DMS 273 treated with DMSO at 0.1 percent for 48 hours (cell line): ENCODE measurements around the gene RCHY1.
"Not testable (repeated sequence)": the region's sequence is repeated elsewhere in the genome, so short reads cannot be mapped to it uniquely, and the experiment has no call there.

ENCODE experiments used
- DNase-seq: peaks from one replicate; lab custom pipeline; 2025; lab: John Stamatoyannopoulos, UW

The RCHY1 gene

DNA sequence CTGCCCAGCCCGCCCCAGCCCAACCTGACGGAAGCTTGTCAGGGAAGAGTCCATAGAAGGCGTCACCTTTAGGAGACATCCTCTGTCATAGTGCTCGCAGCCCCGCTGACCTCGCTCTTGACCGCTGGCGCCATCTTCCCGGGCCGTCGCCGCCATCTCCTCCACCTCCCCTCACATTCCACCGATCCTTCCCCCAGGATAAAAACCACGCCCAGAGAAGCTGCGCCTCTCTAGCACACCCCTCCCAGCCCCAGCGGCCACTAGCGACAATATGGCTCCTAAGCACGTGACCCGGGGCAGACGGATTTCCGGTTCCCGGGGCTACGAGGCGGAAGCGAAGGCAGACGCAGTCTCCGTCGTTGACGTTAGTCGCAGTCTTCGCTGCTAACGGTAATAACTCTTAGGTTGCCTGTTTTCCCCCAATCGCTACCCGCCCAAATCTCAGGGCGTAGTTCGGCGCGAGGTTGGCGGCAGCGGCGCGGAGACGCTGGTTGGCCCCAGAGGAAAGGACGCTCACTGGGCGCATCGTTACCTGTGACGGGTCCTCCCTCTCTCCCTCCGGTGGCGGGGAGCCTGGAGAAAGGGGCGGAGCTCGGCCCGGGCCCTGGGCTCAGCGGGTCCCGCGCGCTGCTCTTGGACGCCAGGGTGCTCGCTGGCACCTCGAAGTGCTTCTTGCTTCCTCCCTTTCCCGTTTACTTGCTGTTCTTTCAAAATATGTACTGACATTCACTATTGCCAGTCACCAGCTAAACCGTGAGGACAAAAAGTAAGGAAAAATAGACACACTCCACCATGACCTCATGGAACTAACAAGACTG is at the start of gene RCHY1, which contains the start of gene THAP6:
Gene RCHY1, minus strand, starts transcription at position 273 of the 818 bp plus-strand sequence. Its CDS starts 117 bp downstream, at position 156.
Gene THAP6, plus strand, starts transcription at position 343 of the 818 bp plus-strand sequence. CDS start 980 bp downstream, outside the sequence.
- DNase-seq: peak; percentile 86

DNA sequence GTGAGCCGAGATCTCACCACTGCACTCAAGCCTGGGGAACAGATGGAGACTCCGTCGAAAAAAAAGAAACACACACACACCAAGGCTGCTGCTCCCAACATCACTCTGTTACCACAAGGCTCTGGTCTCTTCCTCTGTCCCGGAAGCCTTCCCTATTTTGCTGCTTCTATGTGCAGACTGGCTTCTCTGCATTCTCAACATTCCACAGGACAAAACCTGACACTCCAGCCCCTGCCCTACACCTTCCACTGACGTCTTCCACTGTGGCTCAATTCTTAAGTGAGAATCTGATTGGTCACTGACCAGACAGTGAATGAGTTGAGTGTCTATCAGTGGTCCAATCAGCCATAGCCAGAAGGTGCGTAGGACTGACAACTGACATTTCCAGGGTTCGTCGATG is 47.6 kb upstream of the RCHY1 start:
- DNase-seq: no peak

DNA sequence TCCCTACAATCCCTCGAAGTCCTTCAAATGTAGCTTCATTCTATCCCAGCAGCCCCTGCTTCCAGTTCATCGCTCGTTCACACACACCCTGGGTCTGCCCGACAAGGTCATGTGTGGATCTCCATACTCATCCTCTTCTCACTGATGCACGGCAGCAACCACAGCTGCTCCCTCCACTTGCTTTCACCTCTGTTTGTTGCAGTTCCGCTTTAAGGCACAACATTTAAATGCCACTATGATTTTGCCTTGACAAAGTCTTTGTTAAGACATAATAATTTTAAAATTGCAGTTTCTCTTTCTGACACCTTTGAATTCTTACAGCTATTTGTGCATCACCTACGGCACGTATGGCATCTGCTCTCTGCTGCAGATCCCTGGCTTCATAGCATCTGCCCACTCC is 43.5 kb upstream of the RCHY1 start:
- no peak for DNase-seq

DNA sequence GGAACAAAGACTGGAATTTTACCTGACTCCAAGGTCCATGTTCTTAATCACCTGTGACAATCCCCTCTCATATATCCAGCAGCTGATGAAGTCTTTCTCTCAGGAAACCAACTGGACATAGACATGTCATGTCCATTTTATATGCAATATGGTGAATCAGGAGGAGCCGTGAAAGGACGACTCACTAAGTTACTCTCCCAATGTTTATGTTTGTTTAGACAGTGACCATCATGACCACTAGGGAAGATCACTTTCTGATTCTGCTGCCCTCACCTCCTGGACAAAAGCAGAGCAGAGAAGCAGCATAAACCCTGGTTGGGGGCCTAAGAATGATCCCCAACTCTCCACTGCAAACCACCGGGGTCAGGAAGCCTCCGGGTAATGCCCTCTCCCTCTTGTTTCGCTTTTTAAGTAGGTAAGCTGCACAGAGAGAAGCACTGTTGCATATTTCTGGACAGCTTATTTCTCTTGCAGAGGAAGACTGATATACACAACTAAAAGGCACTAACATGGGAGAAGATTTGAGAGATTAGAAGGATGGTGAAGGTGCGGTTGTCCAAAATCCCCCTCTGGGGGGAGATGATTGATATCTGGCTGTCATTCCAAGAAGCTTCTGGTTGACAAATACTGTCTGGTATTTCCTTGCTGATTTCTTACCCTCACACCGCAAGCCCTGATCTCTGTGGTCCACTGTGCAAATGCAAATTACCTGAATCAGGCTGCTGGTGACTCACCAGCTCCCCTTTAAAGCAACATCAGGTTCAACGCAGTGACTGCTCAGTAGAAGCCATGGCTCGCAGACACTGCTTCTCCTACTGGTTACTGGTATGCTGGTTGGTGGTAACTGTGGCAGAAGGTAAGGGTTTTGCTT is 41.3 kb upstream of the RCHY1 start, which contains the start of gene ODAPH:
Gene ODAPH, plus strand, starts transcription at position 773 of the 871 bp plus-strand sequence. Its CDS starts 17 bp downstream, at position 790.
- no peak for DNase-seq

DNA sequence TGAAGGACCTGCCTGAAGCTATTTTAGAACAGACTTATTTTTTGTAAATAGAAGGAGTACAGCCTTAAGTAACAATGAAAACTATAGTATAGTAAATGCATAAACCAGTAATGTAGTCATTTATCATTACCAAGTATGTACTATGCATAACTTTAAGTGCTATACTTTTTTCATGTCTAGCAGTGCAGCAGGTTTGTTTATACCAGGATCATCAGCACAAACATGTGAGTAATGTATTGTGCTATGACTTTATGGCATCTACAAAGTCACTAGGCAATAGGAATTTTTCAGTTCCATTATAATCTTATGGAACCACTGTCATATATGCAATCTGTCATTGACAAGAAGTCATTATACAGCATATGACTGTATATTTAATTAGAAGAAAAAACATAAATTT is 38.2 kb upstream of the RCHY1 start:
- DNase-seq: no peak

DNA sequence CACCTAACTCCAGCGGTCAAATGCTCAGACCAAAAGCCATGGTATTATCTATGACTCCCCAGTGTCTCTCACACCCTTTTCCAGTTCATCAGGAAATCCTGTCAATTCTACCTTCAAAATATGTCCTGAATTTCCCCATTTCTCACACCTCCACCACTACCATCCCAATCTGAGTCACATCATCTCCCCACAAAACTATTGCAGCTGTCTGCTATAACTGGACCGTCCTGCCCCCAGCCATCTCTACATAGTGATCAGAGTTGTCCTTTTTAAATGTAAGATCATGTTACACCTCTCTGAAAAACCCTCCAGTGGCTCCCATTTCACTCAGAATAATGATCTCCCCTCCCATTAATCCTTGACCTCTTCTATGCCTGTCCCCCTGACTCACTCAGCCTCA is 34.8 kb upstream of the RCHY1 start:
- no peak for DNase-seq

DNA sequence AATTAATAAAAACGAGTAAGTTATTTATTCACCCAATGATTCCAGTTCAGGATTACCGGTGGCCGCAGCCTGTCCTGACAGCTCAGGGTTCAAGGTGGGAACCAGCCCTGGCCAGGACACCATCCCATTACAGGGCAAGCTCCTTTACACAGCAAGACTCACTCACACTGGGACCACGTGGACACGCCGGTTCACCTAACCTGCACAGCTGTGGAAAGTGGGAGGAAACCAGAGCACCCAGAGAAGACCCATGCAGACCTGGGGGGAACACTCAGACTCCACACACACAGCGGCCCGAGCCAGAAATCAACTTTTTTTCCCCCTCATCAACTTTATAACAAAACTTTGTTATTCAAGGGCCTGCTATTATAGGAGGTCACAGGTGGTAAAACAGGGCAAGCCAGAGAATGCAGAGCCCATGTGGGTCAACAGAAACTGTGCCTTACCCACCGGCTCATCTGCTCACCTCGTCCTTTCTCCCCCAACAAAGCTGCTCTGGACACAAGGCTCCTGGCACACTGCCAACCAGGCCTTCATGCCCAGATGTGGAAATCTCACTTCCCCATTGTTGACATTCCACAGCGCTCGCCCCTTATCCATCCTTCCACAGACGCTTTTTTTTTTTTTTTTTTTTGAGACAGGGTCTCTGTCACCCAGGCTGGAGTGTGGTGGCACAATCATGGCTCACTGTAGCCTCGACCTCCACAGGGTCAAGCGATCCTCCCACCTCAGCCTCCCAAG is 33.6 kb upstream of the RCHY1 start:
- no peak for DNase-seq

DNA sequence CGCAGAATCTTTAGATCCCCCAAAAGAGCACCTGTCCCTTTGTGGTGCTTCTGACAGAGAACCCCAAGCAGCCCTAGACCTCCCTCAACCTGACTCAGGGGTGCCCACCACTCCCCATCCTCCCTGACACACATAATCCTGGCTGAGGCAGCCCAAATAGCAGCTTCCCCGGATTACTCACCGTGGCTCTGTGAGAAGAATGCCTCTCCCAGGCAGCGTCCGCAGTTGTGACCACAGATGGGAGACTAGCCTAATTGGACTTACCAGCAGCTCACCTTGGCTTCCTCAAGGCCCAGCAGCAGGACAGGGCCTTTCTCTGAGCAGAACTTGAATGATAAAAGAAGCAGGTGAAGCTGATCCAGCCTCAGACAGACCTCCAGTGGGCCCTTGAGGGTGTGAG is 31.3 kb upstream of the RCHY1 start:
- no peak for DNase-seq

DNA sequence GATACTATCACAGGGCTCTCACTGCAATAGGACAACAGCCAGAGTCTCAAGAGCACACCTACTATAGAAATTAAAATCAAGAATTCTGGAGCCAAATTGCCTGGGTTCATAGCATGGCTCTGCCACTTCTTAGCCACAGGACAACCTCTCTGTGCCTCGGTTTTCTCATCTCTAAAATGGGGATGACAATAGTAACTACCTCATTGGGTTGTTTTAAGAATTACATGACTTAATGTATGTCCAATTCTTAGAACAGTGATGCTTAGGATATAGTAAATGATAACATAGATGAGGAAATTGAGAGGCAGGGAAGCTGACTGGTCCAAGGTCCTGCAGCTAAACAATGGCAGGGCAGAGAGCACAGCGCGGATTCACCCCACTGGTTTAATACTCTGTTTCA is 30.7 kb upstream of the RCHY1 start:
- DNase-seq: no peak

DNA sequence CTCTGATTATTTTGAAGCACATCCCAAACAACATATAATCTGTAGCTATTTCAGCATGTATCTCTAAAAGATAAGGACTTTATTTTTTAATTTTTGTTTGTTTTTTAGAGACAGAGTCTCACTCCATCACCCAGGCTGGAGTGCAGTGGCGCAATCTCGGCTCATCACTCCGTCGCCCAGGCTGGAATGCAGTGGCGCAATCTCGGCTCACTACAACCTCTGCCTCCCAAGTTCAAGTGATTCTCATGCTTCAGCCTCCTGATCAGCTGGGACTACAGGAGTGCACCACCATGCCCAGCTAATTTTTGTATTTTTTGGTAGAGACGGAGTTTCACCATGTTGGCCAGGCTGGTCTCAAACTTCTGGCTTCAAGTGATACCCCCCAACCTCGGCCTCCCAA is 30.0 kb upstream of the RCHY1 start:
- not testable (repeated sequence) for DNase-seq

DNA sequence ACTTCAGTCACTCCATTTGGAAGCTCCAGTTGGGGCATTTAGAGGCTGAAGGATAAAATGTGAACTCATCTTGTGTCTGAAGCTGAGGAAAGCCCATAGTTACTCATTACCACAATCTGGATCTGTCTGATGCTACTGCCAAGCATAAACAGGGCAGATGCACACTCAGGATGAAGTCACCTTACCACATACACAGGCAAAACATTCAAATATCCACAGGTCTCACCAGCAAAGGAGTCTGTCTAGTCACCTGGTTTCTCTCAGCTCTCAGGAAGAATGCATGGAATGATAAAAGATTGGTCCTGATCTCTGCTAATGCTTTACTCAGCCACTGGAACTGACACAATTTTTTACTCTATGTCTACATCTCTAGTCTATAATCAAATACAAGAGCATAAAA is 28.6 kb upstream of the RCHY1 start:
- DNase-seq: no peak

DNA sequence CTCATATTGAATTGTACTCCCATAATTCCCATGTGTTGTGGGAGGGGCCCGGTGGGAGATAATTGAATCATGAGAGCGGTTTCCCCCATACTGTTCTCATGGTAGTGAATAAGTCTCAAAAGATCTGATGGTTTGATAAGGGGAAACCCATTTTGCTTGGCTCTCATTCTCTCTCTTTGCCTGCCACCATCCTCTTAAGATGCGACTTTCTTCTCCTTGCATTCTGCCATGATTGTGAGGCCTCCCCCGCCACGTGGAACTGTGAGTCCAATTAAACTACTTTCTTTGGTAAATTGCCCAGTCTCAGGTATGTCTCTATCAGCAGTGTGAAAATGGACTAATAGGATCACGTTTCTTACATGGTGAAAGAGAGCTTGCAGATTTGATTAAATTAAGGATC is 23.1 kb upstream of the RCHY1 start:
- DNase-seq: not testable (repeated sequence)

DNA sequence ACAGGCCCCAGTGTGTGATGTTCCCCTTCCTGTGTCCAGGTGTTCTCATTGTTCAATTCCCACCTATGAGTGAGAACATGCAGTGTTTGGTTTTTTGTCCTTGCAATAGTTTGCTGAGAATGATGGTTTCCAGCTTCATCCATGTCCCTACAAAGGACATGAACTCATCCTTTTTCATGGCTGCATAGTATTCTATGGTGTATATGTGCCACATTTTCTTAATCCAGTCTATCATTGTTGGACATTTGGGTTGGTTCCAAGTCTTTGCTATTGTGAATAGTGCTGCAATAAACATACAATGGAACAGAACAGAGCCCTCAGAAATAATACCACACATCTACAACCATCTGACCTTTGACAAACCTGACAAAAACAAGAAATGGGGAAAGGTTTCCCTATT is 19.7 kb upstream of the RCHY1 start:
- not testable (repeated sequence) for DNase-seq

DNA sequence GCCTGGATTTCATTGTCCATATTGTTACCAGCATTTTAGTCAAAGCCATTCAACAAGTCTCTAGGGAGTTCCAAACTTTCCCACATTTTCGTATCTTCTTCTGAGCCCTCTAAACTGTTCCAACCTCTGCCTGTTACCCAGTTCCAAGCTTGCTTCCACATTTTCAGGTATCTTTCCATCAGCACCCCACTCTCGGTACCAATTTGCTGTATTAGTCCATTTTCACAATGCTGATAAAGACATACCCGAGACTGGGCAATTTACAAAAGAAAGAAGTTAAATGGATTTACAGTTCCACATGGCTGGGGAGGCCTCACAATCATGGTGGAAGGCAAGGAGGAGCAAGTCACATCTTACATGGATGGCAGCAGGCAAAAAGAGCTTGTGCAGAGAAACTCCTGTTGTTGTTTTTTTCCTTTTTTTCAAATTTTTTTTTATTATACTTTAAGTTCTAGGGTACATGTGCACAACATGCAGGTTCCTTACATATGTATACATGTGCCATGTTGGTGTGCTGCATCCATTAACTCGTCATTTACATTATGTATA is 19.2 kb upstream of the RCHY1 start:
- DNase-seq: not testable (repeated sequence)

DNA sequence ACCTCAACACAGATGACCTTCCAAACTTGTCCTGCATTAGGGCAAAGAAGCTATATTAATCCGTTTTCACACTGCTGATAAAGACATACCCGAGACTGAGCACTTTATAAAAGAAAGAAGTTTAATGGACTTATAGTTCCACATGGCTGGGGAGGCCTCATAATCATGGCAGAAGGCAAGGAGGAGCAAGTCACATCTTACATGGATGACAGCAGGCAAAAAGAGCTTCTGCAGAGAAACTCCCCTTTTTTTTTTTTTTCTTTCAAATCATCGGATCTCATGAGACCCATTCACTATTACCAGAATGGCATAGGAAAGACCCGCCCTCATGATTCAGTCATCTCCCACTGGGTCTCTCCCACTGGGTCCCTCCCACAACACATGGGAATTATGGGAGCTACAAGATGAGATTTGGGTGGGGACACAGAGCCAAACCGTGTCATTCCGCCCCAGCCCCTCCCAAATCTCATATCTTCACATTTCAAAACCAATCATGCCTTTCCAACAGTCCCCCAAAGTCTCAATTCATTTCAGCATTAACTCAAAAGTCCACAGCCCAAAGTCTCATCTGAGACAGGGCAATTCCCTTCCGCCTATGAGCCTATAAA is 17.4 kb upstream of the RCHY1 start:
- not testable (repeated sequence) for DNase-seq

DNA sequence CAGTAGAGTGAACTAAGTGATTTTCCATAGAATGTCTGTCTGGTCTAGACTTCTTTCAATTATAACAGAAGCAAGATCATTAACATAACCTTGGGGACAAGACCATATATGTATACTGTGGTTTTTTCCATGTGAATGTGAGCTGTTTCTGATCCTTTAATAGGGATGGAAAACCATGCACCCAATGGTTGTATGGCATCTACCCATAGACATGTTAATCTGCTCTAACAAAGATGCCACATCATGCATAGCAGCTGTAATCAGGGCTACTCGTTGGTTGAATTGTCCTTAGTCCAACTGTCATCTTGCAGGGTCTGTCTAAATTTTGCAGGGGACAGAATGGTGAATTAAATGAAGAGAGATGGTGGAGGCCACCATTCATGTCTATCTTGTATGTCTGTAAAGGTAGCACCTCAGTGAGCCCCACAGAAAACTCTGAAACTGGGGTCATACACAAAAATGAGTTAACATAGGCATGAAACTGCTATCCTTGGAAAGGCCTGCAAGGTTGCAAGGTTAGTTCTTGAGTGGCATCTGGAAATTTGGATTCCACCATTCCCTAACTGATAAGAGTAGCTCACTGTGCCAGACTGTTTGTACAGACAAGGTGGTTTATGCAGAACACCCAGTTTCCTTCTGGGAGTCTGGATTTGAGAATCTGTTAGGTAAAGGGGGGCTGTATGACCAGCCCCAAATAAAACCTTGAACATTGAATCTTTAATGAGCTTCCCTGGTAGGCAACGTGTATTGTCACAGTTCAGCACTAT is 16.5 kb upstream of the RCHY1 start:
- DNase-seq: no peak

DNA sequence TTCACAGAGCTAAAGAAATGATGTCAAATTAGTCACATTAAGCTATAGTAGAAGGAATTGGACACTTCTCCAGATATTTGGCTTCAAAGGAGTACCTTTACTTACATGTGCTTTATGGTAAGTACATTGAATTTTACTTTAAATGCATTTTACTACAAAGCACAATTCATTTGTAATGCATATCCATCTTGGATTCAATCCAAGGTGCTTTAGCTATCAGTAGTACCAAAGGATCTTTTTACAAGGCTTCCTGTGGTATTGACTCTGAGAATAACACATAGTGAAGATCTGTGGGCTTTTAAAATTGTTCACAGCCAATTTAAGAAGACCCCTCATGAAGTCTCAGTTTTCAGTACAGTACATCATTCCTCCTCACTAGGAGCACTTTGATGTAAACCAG is 13.3 kb upstream of the RCHY1 start:
- DNase-seq: no peak

DNA sequence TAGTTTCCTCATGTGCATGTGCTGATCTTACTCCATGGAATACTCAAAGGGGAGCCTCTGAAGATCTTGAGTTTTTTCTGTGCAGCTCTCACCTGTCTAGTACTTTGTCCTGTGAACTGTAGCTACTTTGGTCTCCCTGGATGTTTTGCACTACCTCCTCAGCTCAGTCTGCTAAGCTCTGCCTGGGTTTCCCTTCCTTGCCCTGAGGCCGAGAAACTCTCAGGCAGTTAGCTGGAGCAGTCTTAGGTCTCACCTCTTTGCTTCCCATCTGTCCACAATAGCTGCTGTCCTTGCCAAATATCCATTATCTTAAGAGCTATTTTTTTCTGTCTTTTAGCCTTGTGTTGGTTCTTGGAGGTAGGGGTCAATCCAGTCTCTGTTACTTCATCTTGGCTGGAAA is 11.7 kb upstream of the RCHY1 start:
- DNase-seq: no peak

DNA sequence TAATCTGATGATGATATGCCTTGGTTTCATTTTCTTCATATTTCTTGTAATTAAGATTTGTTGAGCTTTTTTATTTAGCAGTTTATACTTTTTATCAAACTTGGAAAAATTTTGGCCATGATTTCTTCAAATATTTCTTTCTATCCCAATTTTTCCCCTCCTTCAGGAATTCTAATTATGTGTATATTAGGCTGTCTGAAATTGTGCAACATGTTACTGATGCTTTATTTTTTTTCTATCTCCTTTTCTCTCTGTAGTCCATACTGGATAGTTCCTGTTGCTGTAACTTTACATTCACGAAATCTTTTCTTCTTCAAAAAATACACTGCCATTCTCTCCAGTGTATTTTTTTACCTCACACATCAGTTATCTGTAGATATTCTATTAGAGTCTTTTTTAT is 10.9 kb upstream of the RCHY1 start:
- no peak for DNase-seq

DNA sequence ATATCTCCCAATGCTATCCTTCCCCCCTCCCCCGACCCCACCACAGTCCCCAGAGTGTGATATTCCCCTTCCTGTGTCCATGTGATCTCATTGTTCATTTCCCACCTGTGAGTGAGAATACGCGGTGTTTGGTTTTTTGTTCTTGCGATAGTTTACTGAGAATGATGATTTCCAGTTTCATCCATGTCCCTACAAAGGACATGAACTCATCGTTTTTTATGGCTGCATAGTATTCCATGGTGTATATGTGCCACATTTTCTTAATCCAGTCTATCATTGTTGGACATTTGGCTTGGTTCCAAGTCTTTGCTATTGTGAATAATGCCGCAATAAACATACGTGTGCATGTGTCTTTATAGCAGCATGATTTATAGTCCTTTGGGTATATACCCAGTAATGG is 5.2 kb upstream of the RCHY1 start:
- DNase-seq: not testable (repeated sequence)

DNA sequence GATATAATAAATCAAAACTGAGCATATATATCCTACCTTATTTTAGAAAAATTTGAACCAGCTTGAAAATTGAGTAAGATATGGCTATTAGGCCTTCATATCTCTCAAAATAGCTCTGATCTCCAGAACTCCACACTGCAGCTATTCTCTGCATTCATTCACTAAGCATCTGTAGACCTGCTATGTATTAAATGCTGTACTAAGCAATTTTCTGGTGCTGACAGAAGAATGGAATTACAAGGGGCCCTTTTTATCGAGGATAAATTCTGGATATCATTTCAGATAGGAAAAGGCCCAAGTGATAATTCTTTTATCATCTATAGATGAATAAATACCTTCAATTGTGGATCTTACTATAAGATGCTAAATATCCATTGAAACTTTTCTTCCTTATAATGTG is 1.9 kb upstream of the RCHY1 start:
- DNase-seq: no peak
